NK-92 (cell line): ENCODE measurements around the gene KNSTRN.

Experiments used
- DNase-seq: peaks from one replicate; lab custom pipeline; 2025; ENCODE audit not compliant: unreplicated experiment; lab: John Stamatoyannopoulos, UW

The KNSTRN gene

GRCh38 chr15:40345867-40346578, 36.5 kb upstream of the KNSTRN start:
- DNase-seq: no peak

- DNase-seq: no peak
Measured at GRCh38 chr15:40346579-40347558, 35.7 kb upstream of the KNSTRN start.

GRCh38 chr15:40347559-40348473, 34.7 kb upstream of the KNSTRN start:
- DNase-seq: no peak

DNA sequence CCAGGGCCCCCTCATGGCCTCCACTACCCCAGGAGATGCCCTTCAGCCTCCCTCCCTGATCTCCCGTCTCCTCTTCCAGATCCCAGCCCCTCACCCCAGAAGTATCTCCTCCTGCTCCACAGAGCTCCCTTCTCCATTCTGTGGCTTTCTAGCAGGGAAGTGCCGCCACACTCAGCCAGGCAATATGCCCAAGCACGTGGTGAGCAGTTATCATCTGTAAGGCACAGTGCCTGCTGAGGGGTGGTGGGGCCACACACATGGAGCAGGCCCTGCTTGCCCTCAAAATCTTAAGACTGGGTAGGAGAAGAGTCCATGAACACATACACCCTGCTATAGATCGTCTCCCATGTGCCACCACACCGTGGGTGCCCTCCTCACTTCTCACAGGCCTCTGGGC, 34.0 kb upstream of the KNSTRN start:
- DNase-seq: no peak

DNA sequence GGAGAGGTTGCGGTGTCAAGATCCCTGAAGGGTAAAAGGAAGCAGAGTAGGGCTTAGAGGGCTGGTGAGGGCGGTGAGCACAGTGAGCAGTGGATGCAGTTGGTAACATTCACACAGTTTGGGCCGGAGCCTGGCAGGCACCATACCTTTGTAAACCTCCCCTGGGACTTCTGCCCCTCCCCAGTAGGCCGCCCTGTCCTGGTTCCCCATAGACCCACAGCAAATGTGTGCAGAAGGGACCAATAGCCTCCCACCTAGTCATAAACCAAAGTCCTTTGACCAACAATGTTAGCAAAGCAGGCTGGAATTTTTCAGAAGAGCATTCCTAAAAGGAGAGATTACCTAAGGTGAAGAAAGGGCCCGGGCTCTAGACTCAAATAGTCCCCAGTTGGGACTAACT, 33.4 kb upstream of the KNSTRN start:
- no peak for DNase-seq

- no peak for DNase-seq
Measured at GRCh38 chr15:40352281-40352901, 30.1 kb upstream of the KNSTRN start.

- no peak for DNase-seq
Measured at GRCh38 chr15:40353697-40354096, 28.8 kb upstream of the KNSTRN start.

DNA sequence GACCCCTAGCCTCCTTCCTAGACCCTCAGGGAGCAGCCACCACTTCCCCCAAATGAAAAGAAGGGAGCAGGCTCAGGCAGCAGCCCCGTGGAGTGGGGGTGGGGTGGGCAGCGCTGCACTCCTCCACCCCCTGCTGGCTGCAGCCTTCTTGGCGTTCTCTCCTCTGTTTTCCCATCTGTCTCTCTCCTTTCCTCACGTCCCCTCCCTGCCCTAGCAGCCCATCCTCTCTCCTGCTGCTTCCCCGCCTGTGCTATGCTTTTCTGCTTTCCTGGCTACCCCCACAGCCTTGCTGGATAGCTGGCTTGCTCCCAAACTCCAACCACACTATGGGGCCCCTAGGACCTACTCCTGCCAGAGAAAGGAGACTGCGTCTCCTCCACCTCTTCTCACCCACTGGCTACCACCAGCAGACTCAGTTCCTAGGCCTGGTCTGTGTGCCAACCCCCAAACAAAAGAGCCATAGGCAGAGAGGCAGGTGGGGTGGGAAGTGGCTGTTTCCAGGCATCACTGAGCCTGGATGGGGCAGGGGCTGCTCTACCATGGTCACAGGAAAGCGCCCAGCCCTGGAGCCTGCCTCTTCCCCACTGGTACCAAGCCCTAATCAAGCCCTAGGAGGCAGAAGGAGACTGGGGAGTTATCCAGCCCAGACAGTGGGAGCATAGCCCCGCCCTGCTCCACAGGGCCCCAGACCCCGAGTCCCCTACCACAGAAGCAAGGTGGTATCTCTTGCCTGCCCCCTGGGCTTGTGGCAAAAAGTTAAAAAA, 27.9 kb upstream of the KNSTRN start:
- no peak for DNase-seq

DNA sequence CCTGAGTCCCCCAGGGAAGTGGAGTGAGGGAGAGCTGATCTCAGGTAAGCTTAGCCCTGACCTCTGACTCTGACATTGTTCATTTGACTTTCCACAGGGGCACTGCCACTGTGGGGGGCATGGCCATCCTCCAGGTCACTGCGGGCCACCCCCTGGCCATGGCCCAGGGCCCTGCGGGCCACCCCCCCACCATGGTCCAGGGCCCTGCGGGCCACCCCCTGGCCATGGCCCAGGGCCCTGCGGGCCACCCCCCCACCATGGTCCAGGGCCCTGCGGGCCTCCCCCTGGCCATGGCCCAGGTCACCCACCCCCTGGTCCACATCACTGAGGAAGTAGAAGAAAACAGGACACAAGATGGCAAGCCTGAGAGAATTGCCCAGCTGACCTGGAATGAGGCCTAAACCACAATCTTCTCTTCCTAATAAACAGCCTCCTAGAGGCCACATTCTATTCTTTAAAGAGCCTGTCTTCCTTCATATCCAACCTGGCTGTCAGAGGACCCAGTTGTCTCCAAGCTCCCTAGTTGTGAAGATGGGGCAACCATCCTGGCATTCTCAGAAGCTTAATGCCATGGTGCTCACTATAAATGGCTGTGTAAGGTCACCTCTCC, 26.4 kb upstream of the KNSTRN start:
- DNase-seq: no peak

GRCh38 chr15:40357246-40357645, 25.3 kb upstream of the KNSTRN start:
- DNase-seq: no peak

DNA sequence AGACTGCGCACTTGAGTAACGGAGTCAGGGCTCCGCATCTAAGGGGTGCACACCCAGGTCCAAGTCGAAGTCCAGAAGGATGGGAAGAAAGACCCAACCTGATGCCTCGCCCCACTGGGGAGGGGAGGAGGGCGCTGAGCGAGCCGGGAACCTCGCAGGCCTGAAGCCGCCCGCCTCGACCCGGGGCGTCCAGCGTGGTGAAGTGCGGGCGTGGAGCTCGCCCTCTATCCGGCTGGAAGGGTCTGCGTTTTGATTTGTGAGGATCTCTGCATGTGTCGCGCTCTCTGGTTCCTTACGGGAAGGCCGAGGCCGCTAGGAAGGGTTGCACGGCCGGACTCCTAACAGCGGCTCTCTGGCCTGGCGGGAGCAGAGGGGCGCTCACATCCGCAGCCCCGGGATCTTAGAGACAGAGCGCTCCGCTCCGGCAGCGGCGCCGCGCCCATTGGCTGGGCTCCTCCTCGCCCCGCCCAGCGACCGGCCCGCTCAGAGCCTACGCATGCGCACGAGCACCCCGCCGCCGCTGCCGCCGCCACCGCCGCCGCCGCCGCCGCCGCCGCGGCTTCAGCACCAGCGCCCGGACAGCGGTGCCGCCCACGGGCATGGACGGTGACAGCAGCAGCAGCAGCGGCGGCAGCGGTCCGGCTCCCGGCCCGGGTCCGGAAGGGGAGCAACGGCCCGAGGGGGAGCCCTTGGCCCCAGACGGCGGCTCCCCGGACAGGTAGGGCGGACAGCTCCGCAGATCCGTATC, 24.6 kb upstream of the KNSTRN start, which contains the start of gene DISP2:
Gene DISP2, plus strand, starts transcription at position 497 of the 748 bp plus-strand sequence. Its CDS starts 103 bp downstream, at position 600.
- DNase-seq: peak; percentile 32

GRCh38 chr15:40358471-40359353, 23.8 kb upstream of the KNSTRN start:
- no peak for DNase-seq

DNA sequence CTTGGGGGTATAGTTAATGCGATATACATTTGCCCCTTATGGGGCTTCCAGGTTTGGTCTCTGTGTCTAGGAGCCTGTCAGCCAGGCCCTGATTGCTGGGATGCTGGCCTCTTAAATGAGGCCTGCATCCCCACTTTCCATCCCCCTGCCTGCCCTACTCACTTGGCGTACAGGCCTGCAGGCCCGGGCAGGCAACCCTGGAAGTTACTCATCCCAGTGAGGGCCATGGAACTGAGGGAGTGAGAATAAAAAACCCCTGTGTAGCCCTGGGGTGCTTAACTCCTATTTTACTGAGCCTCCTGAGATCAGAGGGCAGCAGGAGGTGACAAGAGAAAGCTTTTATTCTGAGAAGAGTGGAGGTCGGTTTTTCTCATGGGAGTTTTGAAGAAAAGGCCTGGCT, 22.5 kb upstream of the KNSTRN start:
- DNase-seq: no peak

DNA sequence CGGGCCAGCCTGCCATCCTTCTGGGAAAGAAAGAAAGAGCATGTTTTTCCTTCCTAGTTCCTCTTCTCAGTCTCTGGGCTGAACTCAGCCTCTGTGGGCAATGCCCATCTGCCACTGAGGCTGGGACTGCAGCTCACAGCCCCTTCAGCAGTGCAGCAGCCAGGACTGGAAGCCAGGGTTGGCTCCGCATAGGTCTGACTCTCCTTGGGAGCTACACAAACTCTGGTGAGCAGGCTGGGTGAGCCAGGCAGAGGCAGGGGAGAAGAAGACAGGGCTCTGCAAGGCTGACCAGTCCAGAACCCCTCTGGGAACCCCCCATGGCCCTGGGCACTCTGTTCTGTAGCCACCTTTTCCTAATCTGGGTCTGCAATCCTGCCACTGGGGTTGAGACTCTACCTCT, 20.9 kb upstream of the KNSTRN start:
- DNase-seq: no peak

DNA sequence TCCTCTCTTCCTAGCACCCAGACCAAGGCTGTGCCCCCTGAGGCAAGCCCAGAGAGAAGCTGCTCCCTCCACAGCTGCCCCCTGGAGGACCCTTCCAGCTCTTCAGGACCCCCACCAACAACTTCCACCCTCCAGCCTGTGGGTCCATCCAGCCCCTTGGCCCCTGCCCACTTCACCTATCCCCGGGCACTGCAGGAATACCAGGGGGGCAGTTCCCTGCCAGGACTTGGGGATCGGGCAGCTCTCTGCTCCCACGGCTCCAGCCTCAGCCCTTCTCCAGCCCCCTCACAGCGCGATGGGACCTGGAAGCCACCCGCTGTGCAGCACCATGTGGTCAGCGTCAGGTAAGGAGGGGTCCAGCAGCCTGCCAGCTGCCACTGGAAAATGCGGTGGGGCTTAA, 18.9 kb upstream of the KNSTRN start:
- DNase-seq: no peak

- DNase-seq: no peak
Measured at GRCh38 chr15:40364251-40364650, 18.3 kb upstream of the KNSTRN start.

GRCh38 chr15:40365016-40365415, 17.5 kb upstream of the KNSTRN start:
- no peak for DNase-seq
